Measurements from ENCODE around the gene PLCD1. TPM values are rescaled to one million over a fixed set of nuclear protein-coding genes. Genes with fewer than 3 reads are reported as not detected.

Gene PLCD1
- total RNA-seq, 4 donors from 2014 or later = 25.4 to 29.8 (median 27.1) TPM

GRCh38 chr3:38022896-38023709, 6.3 kb downstream of the PLCD1 start:
- Histone ChIP-seq H3K9me3 (no peaks in the 10 kb centered on the region), H3K27ac (peak overlapping the region in 3 of 4 donors; percentile 95 to 97 (median 96)), H3K36me3 (peaks cover 0 to 27% of the 10 kb centered on the region in 2 donors), H3K4me1 (peaks cover 0 to 51% (median 10%) of the 10 kb centered on the region in 3 donors), H3K4me3 (no peak overlapping the region), H3K27me3 (no peaks in the 10 kb centered on the region)
- WGBS, 2 donors (ENCODE audit: low coverage in 1 of 2) = no CpG with 5 or more reads among the region's 6 CpGs
- ATAC-seq = no peak
- TF ChIP-seq POLR2A (IDR thresholded peaks at IDR 0.05) (no peak), CTCF (IDR thresholded peaks at IDR 0.05) (no peak), POLR2AphosphoS5 (IDR thresholded peaks at IDR 0.05) (no peak), EP300 (IDR thresholded peaks at IDR 0.05) (no peak)

- Histone ChIP-seq H3K27ac (peak overlapping the region in 1 of 4 donors; percentile 21), H3K4me3 (no peak overlapping the region), H3K27me3 (no peaks in the 10 kb centered on the region), H3K36me3 (peaks cover 0 to 35% of the 10 kb centered on the region in 2 donors), H3K4me1 (peaks cover 0 to 43% (median 10%) of the 10 kb centered on the region in 3 donors), H3K9me3 (no peaks in the 10 kb centered on the region)
- TF ChIP-seq CTCF (IDR thresholded peaks at IDR 0.05) = no peak
- TF ChIP-seq EP300 (IDR thresholded peaks at IDR 0.05) = no peak
- no peak for TF ChIP-seq POLR2AphosphoS5 (IDR thresholded peaks at IDR 0.05)
- TF ChIP-seq POLR2A (IDR thresholded peaks at IDR 0.05) = no peak
- no peak for ATAC-seq
- no CpG with 5 or more reads among the region's 3 CpGs for WGBS, 2 donors (ENCODE audit: low coverage in 1 of 2)
These were observed 7.1 kb downstream of the PLCD1 start for GRCh38 chr3:38022301-38022700.

GRCh38 chr3:38021196-38021595, 8.2 kb downstream of the PLCD1 start:
- no peaks in the 10 kb centered on the region for H3K27me3 ChIP-seq
- H3K4me3 ChIP-seq = no peak overlapping the region
- 80 to 100% methylated on average over 1 of the region's 4 CpGs for WGBS, 2 donors (ENCODE audit: low coverage in 1 of 2)
- H3K36me3 ChIP-seq = peaks cover 0 to 46% of the 10 kb centered on the region in 2 donors
- ATAC-seq = no peak
- TF ChIP-seq EP300 (IDR thresholded peaks at IDR 0.05) = no peak
- no peak for TF ChIP-seq POLR2AphosphoS5 (IDR thresholded peaks at IDR 0.05)
- TF ChIP-seq CTCF (IDR thresholded peaks at IDR 0.05) = no peak
- TF ChIP-seq POLR2A (IDR thresholded peaks at IDR 0.05) = no peak
- peaks cover 0 to 33% (median 8%) of the 10 kb centered on the region in 3 donors for H3K4me1 ChIP-seq
- peaks cover 0 to 5% (median 0%) of the 10 kb centered on the region in 3 donors for H3K9me3 ChIP-seq
- no peak overlapping the region for H3K27ac ChIP-seq

GRCh38 chr3:38020342-38020726, 9.1 kb downstream of the PLCD1 start:
- no peak overlapping the region for H3K4me3 ChIP-seq
- H3K27ac ChIP-seq = no peak overlapping the region
- no peaks in the 10 kb centered on the region for H3K27me3 ChIP-seq
- no peak for TF ChIP-seq CTCF (IDR thresholded peaks at IDR 0.05)
- peaks cover 0 to 55% of the 10 kb centered on the region in 2 donors for H3K36me3 ChIP-seq
- peaks cover 0 to 25% (median under 1%) of the 10 kb centered on the region in 3 donors for H3K4me1 ChIP-seq
- peaks cover 0 to 11% (median 0%) of the 10 kb centered on the region in 3 donors for H3K9me3 ChIP-seq
- WGBS, 2 donors (ENCODE audit: low coverage in 1 of 2) = no CpG with 5 or more reads among the region's 3 CpGs
- no peak for ATAC-seq

Data from gastroesophageal sphincter (tissue), 4 donors.